ENCODE measurements around the gene ARSG. TPM values are rescaled to one million over a fixed set of nuclear protein-coding genes. Genes with fewer than 3 reads are reported as not detected.

The ARSG gene
- total and polyA plus RNA-seq, 2 of the 13 experiments (the other 11 are each of a cell fraction or from before 2014, with no cell fraction given), result 3.7 to 15.2 TPM

DNA sequence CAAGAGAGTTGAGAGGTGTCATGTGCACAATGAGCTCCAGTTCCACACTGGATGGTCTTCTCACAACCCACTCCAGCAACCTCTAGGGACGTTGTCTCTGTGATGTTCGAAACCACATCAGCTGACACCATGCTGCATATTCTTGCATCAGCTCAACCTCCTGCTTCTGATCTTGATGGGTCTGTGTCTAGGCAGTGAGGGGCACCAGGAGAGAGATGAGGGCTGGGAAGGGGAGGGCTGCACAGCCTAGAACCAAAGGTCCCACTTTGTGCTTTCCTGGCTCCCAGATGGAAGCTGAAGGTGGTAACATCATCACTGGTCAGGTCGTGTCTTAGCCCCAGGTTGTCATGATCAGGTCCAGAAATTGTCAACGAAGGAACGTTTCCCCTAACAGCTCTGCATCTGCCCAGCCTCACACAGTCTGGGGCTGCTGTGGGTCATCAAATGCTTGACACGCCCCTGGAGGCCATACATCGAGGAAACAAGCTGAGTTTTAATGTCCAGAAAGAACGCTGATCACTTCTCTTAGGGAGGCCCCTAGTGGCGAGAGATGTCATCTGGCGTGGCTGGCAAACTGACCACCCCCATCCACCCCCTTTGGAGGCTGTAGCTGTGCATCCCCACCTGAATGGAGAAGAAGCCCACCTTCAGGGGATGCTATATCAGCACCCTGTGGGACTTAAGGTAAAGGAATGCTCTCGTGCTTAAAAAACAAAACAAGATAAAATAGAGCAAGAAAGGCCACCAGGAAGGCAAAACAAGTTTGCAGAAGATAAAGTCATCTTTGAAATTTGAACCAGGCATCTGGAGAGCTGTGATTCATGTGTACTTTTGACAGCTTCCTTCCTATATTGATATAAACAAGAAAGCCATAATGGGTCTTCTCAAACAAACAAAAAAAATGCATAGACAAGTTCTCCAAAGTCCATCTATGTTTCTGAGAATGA is 107.7 kb downstream of the ARSG start (continued):
- TF ChIP-seq, protein P1, sequence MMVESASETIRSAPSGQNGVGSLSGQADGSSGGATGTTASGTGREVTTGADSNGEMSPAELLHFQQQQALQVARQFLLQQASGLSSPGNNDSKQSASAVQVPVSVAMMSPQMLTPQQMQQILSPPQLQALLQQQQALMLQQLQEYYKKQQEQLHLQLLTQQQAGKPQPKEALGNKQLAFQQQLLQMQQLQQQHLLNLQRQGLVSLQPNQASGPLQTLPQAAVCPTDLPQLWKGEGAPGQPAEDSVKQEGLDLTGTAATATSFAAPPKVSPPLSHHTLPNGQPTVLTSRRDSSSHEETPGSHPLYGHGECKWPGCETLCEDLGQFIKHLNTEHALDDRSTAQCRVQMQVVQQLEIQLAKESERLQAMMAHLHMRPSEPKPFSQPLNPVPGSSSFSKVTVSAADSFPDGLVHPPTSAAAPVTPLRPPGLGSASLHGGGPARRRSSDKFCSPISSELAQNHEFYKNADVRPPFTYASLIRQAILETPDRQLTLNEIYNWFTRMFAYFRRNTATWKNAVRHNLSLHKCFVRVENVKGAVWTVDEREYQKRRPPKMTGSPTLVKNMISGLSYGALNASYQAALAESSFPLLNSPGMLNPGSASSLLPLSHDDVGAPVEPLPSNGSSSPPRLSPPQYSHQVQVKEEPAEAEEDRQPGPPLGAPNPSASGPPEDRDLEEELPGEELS (CRISPR knock-in tag; IDR thresholded peaks at IDR 0.05), result peak; percentile 68
- TF ChIP-seq, protein P2, sequence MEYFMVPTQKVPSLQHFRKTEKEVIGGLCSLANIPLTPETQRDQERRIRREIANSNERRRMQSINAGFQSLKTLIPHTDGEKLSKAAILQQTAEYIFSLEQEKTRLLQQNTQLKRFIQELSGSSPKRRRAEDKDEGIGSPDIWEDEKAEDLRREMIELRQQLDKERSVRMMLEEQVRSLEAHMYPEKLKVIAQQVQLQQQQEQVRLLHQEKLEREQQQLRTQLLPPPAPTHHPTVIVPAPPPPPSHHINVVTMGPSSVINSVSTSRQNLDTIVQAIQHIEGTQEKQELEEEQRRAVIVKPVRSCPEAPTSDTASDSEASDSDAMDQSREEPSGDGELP (IDR thresholded peaks at IDR 0.05; ENCODE audit: borderline replicate concordance, low read depth), result peak; percentile 18; the same call in 1 of the 2 replicates
- TF ChIP-seq ZFP90 (CRISPR knock-in tag; IDR thresholded peaks at IDR 0.05; ENCODE audit: borderline replicate concordance), result peak; percentile 88; the same call in 1 of the 2 replicates
- TF ChIP-seq ELF3 (CRISPR knock-in tag; IDR thresholded peaks at IDR 0.05), result peak; percentile 82; the same call in 1 of the 2 replicates
- TF ChIP-seq TCF7L2 (IDR thresholded peaks at IDR 0.05; ENCODE audit: low read depth, low read length), result no peak
- no peak for TF ChIP-seq ZNF33B (CRISPR knock-in tag; IDR thresholded peaks at IDR 0.05)
- 0 out of 2 replicates have a peak, but pooled peaks have one; percentile 21 for TF ChIP-seq ZIK1 (CRISPR knock-in tag; IDR thresholded peaks at IDR 0.05; ENCODE audit: borderline replicate concordance, low read depth)
- peak; percentile 63; the same call in 1 of the 2 replicates for TF ChIP-seq KDM2A (CRISPR knock-in tag; IDR thresholded peaks at IDR 0.05; ENCODE audit: borderline replicate concordance, low read depth)
- peak in 1 of 2 experiments; percentile 37; a peak in 1 of 4 replicates for TF ChIP-seq MAFK (conservative IDR thresholded peaks at IDR 0.05 in 1 of 2, IDR thresholded peaks at IDR 0.05 in 1 of 2; ENCODE audit: low read length in 2 of 2)
- TF ChIP-seq ERF (CRISPR knock-in tag; IDR thresholded peaks at IDR 0.05), result peak; percentile 71
- TF ChIP-seq KAT8 (CRISPR knock-in tag; IDR thresholded peaks at IDR 0.05), result peak; percentile 49; the same call in 1 of the 2 replicates
- TF ChIP-seq SAFB2 (CRISPR knock-in tag; IDR thresholded peaks at IDR 0.05; ENCODE audit: borderline replicate concordance, low read depth), result no peak
- TF ChIP-seq, protein P3, sequence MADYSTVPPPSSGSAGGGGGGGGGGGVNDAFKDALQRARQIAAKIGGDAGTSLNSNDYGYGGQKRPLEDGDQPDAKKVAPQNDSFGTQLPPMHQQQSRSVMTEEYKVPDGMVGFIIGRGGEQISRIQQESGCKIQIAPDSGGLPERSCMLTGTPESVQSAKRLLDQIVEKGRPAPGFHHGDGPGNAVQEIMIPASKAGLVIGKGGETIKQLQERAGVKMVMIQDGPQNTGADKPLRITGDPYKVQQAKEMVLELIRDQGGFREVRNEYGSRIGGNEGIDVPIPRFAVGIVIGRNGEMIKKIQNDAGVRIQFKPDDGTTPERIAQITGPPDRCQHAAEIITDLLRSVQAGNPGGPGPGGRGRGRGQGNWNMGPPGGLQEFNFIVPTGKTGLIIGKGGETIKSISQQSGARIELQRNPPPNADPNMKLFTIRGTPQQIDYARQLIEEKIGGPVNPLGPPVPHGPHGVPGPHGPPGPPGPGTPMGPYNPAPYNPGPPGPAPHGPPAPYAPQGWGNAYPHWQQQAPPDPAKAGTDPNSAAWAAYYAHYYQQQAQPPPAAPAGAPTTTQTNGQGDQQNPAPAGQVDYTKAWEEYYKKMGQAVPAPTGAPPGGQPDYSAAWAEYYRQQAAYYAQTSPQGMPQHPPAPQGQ (CRISPR knock-in tag; IDR thresholded peaks at IDR 0.05; ENCODE audit: borderline replicate concordance), result no peak
- no peak; the same call in none of the 2 replicates for TF ChIP-seq NCOA2 (CRISPR knock-in tag; IDR thresholded peaks at IDR 0.05)
- peak; percentile 42; the same call in 1 of the 2 replicates for TF ChIP-seq AHR (CRISPR knock-in tag; IDR thresholded peaks at IDR 0.05)
- peak; percentile 92 for TF ChIP-seq ZSCAN31 (CRISPR knock-in tag; IDR thresholded peaks at IDR 0.05; ENCODE audit: low read depth)
- no peak for TF ChIP-seq MED8 (CRISPR knock-in tag; IDR thresholded peaks at IDR 0.05; ENCODE audit: insufficient replicate concordance)
- peak; percentile 33; the same call in 1 of the 2 replicates for TF ChIP-seq RXRA (CRISPR knock-in tag; IDR thresholded peaks at IDR 0.05)
- TF ChIP-seq, protein P4, sequence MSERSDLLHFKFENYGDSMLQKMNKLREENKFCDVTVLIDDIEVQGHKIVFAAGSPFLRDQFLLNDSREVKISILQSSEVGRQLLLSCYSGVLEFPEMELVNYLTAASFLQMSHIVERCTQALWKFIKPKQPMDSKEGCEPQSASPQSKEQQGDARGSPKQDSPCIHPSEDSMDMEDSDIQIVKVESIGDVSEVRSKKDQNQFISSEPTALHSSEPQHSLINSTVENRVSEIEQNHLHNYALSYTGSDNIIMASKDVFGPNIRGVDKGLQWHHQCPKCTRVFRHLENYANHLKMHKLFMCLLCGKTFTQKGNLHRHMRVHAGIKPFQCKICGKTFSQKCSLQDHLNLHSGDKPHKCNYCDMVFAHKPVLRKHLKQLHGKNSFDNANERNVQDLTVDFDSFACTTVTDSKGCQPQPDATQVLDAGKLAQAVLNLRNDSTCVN (CRISPR knock-in tag; IDR thresholded peaks at IDR 0.05; ENCODE audit: borderline replicate concordance), result peak; percentile 68; the same call in 1 of the 2 replicates
- peak; percentile 92 for TF ChIP-seq ZNF605 (CRISPR knock-in tag; IDR thresholded peaks at IDR 0.05)
- peak; percentile 63; the same call in 1 of the 2 replicates for TF ChIP-seq RCOR2 (CRISPR knock-in tag; IDR thresholded peaks at IDR 0.05)
- TF ChIP-seq EP300 (IDR thresholded peaks at IDR 0.05; ENCODE audit: low read depth in 2 of 2, low read length in 2 of 2), result peak in 1 of 2 experiments; percentile 60; a peak in 2 of 4 replicates
- TF ChIP-seq EP300 (CRISPR knock-in tag; IDR thresholded peaks at IDR 0.05; ENCODE audit: borderline replicate concordance), result peak; percentile 2; the same call in 1 of the 2 replicates
